HL-60 (cell line): ENCODE data around the gene SWAP70.

Source experiments
- DNase-seq, 2 experiments: peaks; one replicate each; pipeline ENCODE4 v3.0.0-alpha.2; 2010 to 2020; ENCODE audit warnings: low read depth in 1 of 2, low spot score in 1 of 2
- H3K27ac ChIP-seq: fragments of 250-450 bp; sonication (Bioruptor Pico); replicated peaks from 2 replicates; pipeline ENCODE4 v1.5.1; 2020; ENCODE audit warnings: mild to moderate bottlenecking, moderate library complexity
- H3K27me3 ChIP-seq: fragments of 250-450 bp; sonication (Bioruptor Pico); 2 replicates; pipeline ENCODE4 v1.5.1; 2021; ENCODE audit warnings: mild to moderate bottlenecking, moderate library complexity; ENCODE audit not compliant: insufficient read depth, poor library complexity, severe bottlenecking
- H3K4me3 ChIP-seq: replicated peaks from 2 replicates; pipeline ENCODE4 v1.5.1; 2011; ENCODE audit warnings: mild to moderate bottlenecking, control low read depth, low read length; ENCODE audit not compliant: insufficient read depth
- GABPA ChIP-seq: IDR thresholded peaks from 2 replicates; pipeline ENCODE4 v1.6.1; 2012; ENCODE audit warnings: low read depth
- POLR2AphosphoS5 ChIP-seq: IDR thresholded peaks from 2 replicates; pipeline ENCODE4 v1.6.1; 2012; ENCODE audit warnings: low read depth
- SPI1 ChIP-seq: IDR thresholded peaks from 2 replicates; pipeline ENCODE4 v1.6.1; 2012; ENCODE audit warnings: low read depth, mild to moderate bottlenecking, borderline replicate concordance
- TF ChIP-seq, protein P1 (sequence below): IDR thresholded peaks from one replicate; pipeline ENCODE4 v1.5.1; 2011; ENCODE audit warnings: low read length, control low read depth, inconsistent platforms; ENCODE audit not compliant: insufficient read depth
- TF ChIP-seq, protein P2 (sequence below): IDR thresholded peaks from 2 replicates; pipeline ENCODE4 v1.6.1; 2012; ENCODE audit warnings: low read depth; ENCODE audit not compliant: insufficient replicate concordance

SWAP70 gene

DNA sequence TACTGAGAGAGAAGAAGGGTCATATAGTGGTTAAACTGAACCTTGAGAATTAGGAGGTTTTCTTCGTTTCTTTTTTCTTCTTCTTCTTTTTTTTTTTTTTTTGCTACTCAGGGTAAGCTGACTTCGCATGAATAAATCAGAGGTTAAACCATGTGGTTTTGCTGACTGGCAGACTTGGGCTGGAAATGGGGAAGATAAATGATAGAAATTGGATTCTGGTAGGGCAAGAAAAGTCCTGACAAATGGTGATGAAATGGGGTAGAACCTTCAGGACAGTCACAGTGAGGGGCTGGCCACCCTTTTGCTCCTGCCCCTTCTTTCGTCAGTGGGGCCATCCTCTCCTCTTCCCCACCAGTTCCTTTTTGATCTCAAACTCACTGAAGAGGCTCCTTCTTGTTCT lies 1.6 kb upstream of the SWAP70 start:
- TF ChIP-seq GABPA (no peak), SPI1 (0 out of 2 replicates have a peak, but pooled peaks have one; percentile 11)
- TF ChIP-seq, protein P1, sequence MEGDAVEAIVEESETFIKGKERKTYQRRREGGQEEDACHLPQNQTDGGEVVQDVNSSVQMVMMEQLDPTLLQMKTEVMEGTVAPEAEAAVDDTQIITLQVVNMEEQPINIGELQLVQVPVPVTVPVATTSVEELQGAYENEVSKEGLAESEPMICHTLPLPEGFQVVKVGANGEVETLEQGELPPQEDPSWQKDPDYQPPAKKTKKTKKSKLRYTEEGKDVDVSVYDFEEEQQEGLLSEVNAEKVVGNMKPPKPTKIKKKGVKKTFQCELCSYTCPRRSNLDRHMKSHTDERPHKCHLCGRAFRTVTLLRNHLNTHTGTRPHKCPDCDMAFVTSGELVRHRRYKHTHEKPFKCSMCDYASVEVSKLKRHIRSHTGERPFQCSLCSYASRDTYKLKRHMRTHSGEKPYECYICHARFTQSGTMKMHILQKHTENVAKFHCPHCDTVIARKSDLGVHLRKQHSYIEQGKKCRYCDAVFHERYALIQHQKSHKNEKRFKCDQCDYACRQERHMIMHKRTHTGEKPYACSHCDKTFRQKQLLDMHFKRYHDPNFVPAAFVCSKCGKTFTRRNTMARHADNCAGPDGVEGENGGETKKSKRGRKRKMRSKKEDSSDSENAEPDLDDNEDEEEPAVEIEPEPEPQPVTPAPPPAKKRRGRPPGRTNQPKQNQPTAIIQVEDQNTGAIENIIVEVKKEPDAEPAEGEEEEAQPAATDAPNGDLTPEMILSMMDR: no peak
- peak in 1 of 2 experiments; percentile 85 for DNase-seq
- H3K4me3 ChIP-seq: no peak overlapping the region
- H3K27ac ChIP-seq: peak overlapping the region; percentile 76
- H3K27me3 ChIP-seq: no peaks in the 10 kb centered on the region

DNA sequence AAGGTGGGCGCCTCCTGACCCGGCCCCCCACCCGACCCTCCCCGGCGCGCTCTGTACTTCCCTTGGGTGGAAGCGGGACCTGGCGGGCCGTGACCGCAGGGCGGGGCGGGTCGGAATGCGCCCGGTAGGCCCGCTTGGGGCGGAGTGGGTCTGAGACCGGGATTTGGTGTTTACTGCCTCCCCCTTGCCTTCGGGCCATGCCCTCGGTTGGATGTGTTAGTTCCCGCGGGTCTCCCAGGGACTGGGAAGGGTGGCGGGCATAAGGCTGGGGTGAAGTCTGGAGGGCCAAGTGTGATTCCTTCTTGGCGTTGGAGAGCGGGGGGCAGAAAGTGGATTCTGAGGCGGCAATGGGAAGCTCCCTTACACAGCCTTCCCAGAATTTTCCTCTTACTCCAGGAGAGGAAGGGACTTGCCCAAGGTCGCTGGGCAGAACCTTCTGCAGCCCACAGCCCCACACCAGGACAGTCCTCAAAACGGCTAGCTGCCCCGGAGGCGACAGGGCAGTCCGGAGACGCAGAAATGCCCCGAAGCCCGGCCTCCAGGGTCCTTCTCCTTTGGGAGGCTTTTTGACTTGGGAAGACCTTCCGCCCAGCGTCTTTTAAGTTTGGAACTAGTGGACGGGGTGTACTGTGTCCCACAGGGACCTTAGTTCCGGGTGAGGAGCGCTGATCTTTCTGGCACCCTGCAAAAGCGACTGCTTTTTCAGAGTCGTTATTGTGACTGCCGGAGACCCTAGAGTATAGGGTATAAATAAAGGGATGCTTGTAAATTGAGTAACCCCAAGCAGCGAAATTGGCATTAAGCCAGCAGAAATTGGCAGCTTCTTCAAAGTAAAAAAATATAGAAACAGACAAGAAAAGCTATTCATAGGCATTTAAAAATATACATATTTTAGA lies 647 bp downstream of the SWAP70 start:
- Histone ChIP-seq H3K27ac (peak overlapping the region; percentile 76), H3K27me3 (no peaks in the 10 kb centered on the region), H3K4me3 (peak overlapping the region; percentile 78)
- TF ChIP-seq SPI1 (no peak), POLR2AphosphoS5 (no peak), GABPA (no peak)
- TF ChIP-seq, protein P1: no peak
- TF ChIP-seq, protein P2, sequence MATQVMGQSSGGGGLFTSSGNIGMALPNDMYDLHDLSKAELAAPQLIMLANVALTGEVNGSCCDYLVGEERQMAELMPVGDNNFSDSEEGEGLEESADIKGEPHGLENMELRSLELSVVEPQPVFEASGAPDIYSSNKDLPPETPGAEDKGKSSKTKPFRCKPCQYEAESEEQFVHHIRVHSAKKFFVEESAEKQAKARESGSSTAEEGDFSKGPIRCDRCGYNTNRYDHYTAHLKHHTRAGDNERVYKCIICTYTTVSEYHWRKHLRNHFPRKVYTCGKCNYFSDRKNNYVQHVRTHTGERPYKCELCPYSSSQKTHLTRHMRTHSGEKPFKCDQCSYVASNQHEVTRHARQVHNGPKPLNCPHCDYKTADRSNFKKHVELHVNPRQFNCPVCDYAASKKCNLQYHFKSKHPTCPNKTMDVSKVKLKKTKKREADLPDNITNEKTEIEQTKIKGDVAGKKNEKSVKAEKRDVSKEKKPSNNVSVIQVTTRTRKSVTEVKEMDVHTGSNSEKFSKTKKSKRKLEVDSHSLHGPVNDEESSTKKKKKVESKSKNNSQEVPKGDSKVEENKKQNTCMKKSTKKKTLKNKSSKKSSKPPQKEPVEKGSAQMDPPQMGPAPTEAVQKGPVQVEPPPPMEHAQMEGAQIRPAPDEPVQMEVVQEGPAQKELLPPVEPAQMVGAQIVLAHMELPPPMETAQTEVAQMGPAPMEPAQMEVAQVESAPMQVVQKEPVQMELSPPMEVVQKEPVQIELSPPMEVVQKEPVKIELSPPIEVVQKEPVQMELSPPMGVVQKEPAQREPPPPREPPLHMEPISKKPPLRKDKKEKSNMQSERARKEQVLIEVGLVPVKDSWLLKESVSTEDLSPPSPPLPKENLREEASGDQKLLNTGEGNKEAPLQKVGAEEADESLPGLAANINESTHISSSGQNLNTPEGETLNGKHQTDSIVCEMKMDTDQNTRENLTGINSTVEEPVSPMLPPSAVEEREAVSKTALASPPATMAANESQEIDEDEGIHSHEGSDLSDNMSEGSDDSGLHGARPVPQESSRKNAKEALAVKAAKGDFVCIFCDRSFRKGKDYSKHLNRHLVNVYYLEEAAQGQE: no peak
- DNase-seq: peak in 1 of 2 experiments; percentile 49

DNA sequence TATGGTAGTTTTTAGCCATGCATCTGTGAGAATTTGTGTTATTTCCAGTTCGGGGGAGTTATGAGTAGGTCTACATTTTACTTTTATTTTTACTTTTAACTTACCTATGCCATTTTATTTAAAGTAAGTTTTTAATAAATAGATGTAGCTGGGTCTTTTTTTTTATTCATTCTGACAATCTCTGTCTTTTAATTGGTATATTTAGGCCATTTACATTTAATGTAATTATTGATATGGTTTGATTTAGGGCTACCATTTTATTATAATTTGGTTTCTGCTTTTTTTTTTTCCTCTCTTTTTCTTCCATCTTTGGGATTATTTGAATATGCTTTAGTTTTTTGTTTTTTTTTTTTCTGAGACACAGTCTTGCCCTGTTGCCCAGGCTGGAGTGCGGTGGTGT lies 1.9 kb downstream of the SWAP70 start:
- TF ChIP-seq, protein P2: no peak
- TF ChIP-seq, protein P1: no peak
- TF ChIP-seq SPI1 (no peak), POLR2AphosphoS5 (no peak), GABPA (no peak)
- DNase-seq: no peak
- Histone ChIP-seq H3K4me3 (no peak overlapping the region; the same call in 1 of the 2 replicates), H3K27me3 (no peaks in the 10 kb centered on the region), H3K27ac (no peak overlapping the region)
